ENCODE measurements around the gene MMADHC.

MMADHC gene
- long read RNA-seq, transcript MMADHC-203 (7 exons, 1,726 nt) = minor isoform, 17 of 527 reads
- long read RNA-seq, transcript MMADHC-201 (8 exons, 1,436 nt) = major isoform, 489 of 527 reads
- long read RNA-seq, partial matches to known transcripts = 5 of 527 reads
- long read RNA-seq, other reads (novel, unspliced or antisense) = 16 of 527 reads

- TF ChIP-seq, protein P1, sequence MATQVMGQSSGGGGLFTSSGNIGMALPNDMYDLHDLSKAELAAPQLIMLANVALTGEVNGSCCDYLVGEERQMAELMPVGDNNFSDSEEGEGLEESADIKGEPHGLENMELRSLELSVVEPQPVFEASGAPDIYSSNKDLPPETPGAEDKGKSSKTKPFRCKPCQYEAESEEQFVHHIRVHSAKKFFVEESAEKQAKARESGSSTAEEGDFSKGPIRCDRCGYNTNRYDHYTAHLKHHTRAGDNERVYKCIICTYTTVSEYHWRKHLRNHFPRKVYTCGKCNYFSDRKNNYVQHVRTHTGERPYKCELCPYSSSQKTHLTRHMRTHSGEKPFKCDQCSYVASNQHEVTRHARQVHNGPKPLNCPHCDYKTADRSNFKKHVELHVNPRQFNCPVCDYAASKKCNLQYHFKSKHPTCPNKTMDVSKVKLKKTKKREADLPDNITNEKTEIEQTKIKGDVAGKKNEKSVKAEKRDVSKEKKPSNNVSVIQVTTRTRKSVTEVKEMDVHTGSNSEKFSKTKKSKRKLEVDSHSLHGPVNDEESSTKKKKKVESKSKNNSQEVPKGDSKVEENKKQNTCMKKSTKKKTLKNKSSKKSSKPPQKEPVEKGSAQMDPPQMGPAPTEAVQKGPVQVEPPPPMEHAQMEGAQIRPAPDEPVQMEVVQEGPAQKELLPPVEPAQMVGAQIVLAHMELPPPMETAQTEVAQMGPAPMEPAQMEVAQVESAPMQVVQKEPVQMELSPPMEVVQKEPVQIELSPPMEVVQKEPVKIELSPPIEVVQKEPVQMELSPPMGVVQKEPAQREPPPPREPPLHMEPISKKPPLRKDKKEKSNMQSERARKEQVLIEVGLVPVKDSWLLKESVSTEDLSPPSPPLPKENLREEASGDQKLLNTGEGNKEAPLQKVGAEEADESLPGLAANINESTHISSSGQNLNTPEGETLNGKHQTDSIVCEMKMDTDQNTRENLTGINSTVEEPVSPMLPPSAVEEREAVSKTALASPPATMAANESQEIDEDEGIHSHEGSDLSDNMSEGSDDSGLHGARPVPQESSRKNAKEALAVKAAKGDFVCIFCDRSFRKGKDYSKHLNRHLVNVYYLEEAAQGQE (IDR thresholded peaks at IDR 0.05; ENCODE audit: insufficient replicate concordance, low read depth) = peak; percentile 70
- TF ChIP-seq CTCF (IDR thresholded peaks at IDR 0.05; ENCODE audit: insufficient read depth, low read length) (no peak), GABPA (IDR thresholded peaks at IDR 0.05; ENCODE audit: low read depth) (peak; percentile 76), SPI1 (IDR thresholded peaks at IDR 0.05; ENCODE audit: borderline replicate concordance, low read depth) (peak; percentile 40; the same call in 1 of the 2 replicates), POLR2AphosphoS5 (IDR thresholded peaks at IDR 0.05; ENCODE audit: low read depth) (peak; percentile 95)
- DNase-seq (ENCODE audit: low read depth in 1 of 2, low spot score in 1 of 2) = peak; percentile 80 to 96
Observed at GRCh38 chr2:149587220-149587949, at the start of gene MMADHC. TSS of gene MMADHC (minus strand) at chr2:149587775. CDS start at chr2:149587097, 678 bp downstream.

DNA sequence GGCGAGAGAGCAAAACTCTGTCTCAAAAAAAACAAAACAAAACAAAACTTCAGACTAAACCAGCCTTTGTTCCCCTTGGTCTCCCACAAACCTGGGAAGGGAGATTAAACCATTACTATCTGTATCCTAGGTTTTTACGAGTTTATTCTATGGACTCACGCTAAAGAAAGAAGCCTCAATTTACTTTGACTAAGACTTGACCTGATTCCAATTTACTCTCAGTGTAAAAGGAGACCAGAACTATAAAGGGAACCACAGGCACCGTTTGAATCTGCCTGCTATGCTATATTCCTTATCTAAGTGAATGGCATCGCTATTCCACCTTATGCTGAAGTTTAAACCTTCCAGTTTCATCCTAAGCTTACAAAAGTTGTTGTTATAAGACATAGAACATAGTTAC lies 46.5 kb upstream of the MMADHC start:
- Histone ChIP-seq H3K27me3 (ENCODE audit: insufficient read depth, poor library complexity, severe bottlenecking) (no peaks in the 10 kb centered on the region), H3K4me3 (replicated peaks; ENCODE audit: insufficient read depth, low read length) (no peak overlapping the region), H3K27ac (replicated peaks) (no peak overlapping the region)
- TF ChIP-seq CTCF (IDR thresholded peaks at IDR 0.05; ENCODE audit: insufficient read depth, low read length) (no peak), GABPA (IDR thresholded peaks at IDR 0.05; ENCODE audit: low read depth) (no peak), POLR2AphosphoS5 (IDR thresholded peaks at IDR 0.05; ENCODE audit: low read depth) (no peak), SPI1 (IDR thresholded peaks at IDR 0.05; ENCODE audit: borderline replicate concordance, low read depth) (no peak)
- TF ChIP-seq, protein P1 (IDR thresholded peaks at IDR 0.05; ENCODE audit: insufficient replicate concordance, low read depth) = no peak
- DNase-seq (ENCODE audit: low read depth in 1 of 2, low spot score in 1 of 2) = no peak

More at GRCh38 chr2:149587220-149587949, at the start of gene MMADHC:
- H3K27me3 ChIP-seq (ENCODE audit: insufficient read depth, poor library complexity, severe bottlenecking) = no peaks in the 10 kb centered on the region
- peak within 1 kb of the TSS; percentile 89 for H3K27ac ChIP-seq (replicated peaks)
- H3K4me3 ChIP-seq (replicated peaks; ENCODE audit: insufficient read depth, low read length) = peak within 1 kb of the TSS; percentile 65

GRCh38 chr2:149630445-149630844 lies 42.9 kb upstream of the MMADHC start:
- TF ChIP-seq CTCF (IDR thresholded peaks at IDR 0.05; ENCODE audit: insufficient read depth, low read length) (no peak), POLR2AphosphoS5 (IDR thresholded peaks at IDR 0.05; ENCODE audit: low read depth) (no peak), SPI1 (IDR thresholded peaks at IDR 0.05; ENCODE audit: borderline replicate concordance, low read depth) (no peak), GABPA (IDR thresholded peaks at IDR 0.05; ENCODE audit: low read depth) (no peak)
- TF ChIP-seq, protein P1 (IDR thresholded peaks at IDR 0.05; ENCODE audit: insufficient replicate concordance, low read depth) = no peak
- Histone ChIP-seq H3K27me3 (ENCODE audit: insufficient read depth, poor library complexity, severe bottlenecking) (no peaks in the 10 kb centered on the region), H3K4me3 (replicated peaks; ENCODE audit: insufficient read depth, low read length) (no peak overlapping the region), H3K27ac (replicated peaks) (no peak overlapping the region)
- no peak for DNase-seq (ENCODE audit: low read depth in 1 of 2, low spot score in 1 of 2)
